ENCODE measurements around the gene DHRS7B. TPM values are rescaled to one million over a fixed set of nuclear protein-coding genes. Genes with fewer than 3 reads are reported as not detected.

The DHRS7B gene
- polyA plus RNA-seq, 1 donor from 2014 or later = 35.8 TPM

GRCh38 chr17:21166595-21167210 lies 39.9 kb downstream of the DHRS7B start:
- Histone ChIP-seq H3K27me3 (ENCODE audit: insufficient read depth, low read depth, low read length) (no peaks in the 10 kb centered on the region), H3K79me2 (replicated peaks; ENCODE audit: insufficient read depth, low read length) (no peaks in the 10 kb centered on the region), H3K36me3 (ENCODE audit: insufficient read depth, low read length) (no peaks in the 10 kb centered on the region), H3K9ac (ENCODE audit: low read length) (no peak overlapping the region), H3K9me3 (ENCODE audit: low read length) (no peaks in the 10 kb centered on the region), H2AFZ (ENCODE audit: low read depth, low read length) (no peak overlapping the region), H3K9me2 (ENCODE audit: insufficient read depth, low read length) (no peaks in the 10 kb centered on the region), H3K4me2 (ENCODE audit: low read length) (no peak overlapping the region), H3K4me3 (ENCODE audit: low read length) (no peak overlapping the region), H3F3A (ENCODE audit: insufficient read depth, low read length, poor library complexity, severe bottlenecking) (no peaks in the 10 kb centered on the region), H3K27ac (ENCODE audit: low read length) (no peak overlapping the region), H4K20me1 (ENCODE audit: insufficient read depth) (no peaks in the 10 kb centered on the region)
- TF ChIP-seq REST (IDR thresholded peaks at IDR 0.05; ENCODE audit: borderline replicate concordance) = no peak
- no peak for TF ChIP-seq RAD21 (conservative IDR thresholded peaks at IDR 0.05)
- TF ChIP-seq CTCF (IDR thresholded peaks at IDR 0.05; ENCODE audit: poor library complexity, severe bottlenecking) = no peak
- no peak for TF ChIP-seq EP300 (conservative IDR thresholded peaks at IDR 0.05; ENCODE audit: poor library complexity, severe bottlenecking)
- no peak for TF ChIP-seq TAF1 (IDR thresholded peaks at IDR 0.05; ENCODE audit: low read depth)
- TF ChIP-seq SMC3 (conservative IDR thresholded peaks at IDR 0.05; ENCODE audit: poor library complexity) = no peak
- TF ChIP-seq MXI1 (conservative IDR thresholded peaks at IDR 0.05; ENCODE audit: poor library complexity, severe bottlenecking) = no peak
- TF ChIP-seq EZH2 (IDR thresholded peaks at IDR 0.05; ENCODE audit: borderline replicate concordance, insufficient read depth, low read length, poor library complexity, severe bottlenecking) = no peak
- no peak for TF ChIP-seq POLR2AphosphoS5 (IDR thresholded peaks at IDR 0.05)

GRCh38 chr17:21167303-21167702 lies 40.5 kb downstream of the DHRS7B start:
- H3K9me3 ChIP-seq (ENCODE audit: low read length) = no peaks in the 10 kb centered on the region
- H3K27ac ChIP-seq (ENCODE audit: low read length) = no peak overlapping the region
- no peak overlapping the region for H3K4me3 ChIP-seq (ENCODE audit: low read length)
- TF ChIP-seq TAF1 (IDR thresholded peaks at IDR 0.05; ENCODE audit: low read depth) (no peak), POLR2AphosphoS5 (IDR thresholded peaks at IDR 0.05) (no peak)
- H3K27me3 ChIP-seq (ENCODE audit: insufficient read depth, low read depth, low read length) = no peaks in the 10 kb centered on the region
- H3K4me2 ChIP-seq (ENCODE audit: low read length) = no peak overlapping the region
- no peak overlapping the region for H2AFZ ChIP-seq (ENCODE audit: low read depth, low read length)
- H3K9ac ChIP-seq (ENCODE audit: low read length) = no peak overlapping the region
- no peaks in the 10 kb centered on the region for H3K36me3 ChIP-seq (ENCODE audit: insufficient read depth, low read length)
- no peaks in the 10 kb centered on the region for H4K20me1 ChIP-seq (ENCODE audit: insufficient read depth)
- no peaks in the 10 kb centered on the region for H3K79me2 ChIP-seq (replicated peaks; ENCODE audit: insufficient read depth, low read length)
- H3K9me2 ChIP-seq (ENCODE audit: insufficient read depth, low read length) = no peaks in the 10 kb centered on the region
- H3F3A ChIP-seq (ENCODE audit: insufficient read depth, low read length, poor library complexity, severe bottlenecking) = no peaks in the 10 kb centered on the region

- no peaks in the 10 kb centered on the region for H4K20me1 ChIP-seq (ENCODE audit: insufficient read depth)
- H3K9me2 ChIP-seq (ENCODE audit: insufficient read depth, low read length) = no peaks in the 10 kb centered on the region
- H3K27ac ChIP-seq (ENCODE audit: low read length) = no peak overlapping the region
- H3K36me3 ChIP-seq (ENCODE audit: insufficient read depth, low read length) = no peaks in the 10 kb centered on the region
- no peaks in the 10 kb centered on the region for H3K9me3 ChIP-seq (ENCODE audit: low read length)
- H3K9ac ChIP-seq (ENCODE audit: low read length) = no peak overlapping the region
- TF ChIP-seq MXI1 (conservative IDR thresholded peaks at IDR 0.05; ENCODE audit: poor library complexity, severe bottlenecking) (no peak), SMC3 (conservative IDR thresholded peaks at IDR 0.05; ENCODE audit: poor library complexity) (no peak), CTCF (IDR thresholded peaks at IDR 0.05; ENCODE audit: poor library complexity, severe bottlenecking) (no peak), REST (IDR thresholded peaks at IDR 0.05; ENCODE audit: borderline replicate concordance) (no peak), TAF1 (IDR thresholded peaks at IDR 0.05; ENCODE audit: low read depth) (no peak), EZH2 (IDR thresholded peaks at IDR 0.05; ENCODE audit: borderline replicate concordance, insufficient read depth, low read length, poor library complexity, severe bottlenecking) (no peak), RAD21 (conservative IDR thresholded peaks at IDR 0.05) (no peak), POLR2AphosphoS5 (IDR thresholded peaks at IDR 0.05) (no peak), EP300 (conservative IDR thresholded peaks at IDR 0.05; ENCODE audit: poor library complexity, severe bottlenecking) (no peak)
- H3K4me3 ChIP-seq (ENCODE audit: low read length) = no peak overlapping the region
- H3K4me2 ChIP-seq (ENCODE audit: low read length) = no peak overlapping the region
- H3K27me3 ChIP-seq (ENCODE audit: insufficient read depth, low read depth, low read length) = no peaks in the 10 kb centered on the region
- no peak overlapping the region for H2AFZ ChIP-seq (ENCODE audit: low read depth, low read length)
- H3K79me2 ChIP-seq (replicated peaks; ENCODE audit: insufficient read depth, low read length) = no peaks in the 10 kb centered on the region
- H3F3A ChIP-seq (ENCODE audit: insufficient read depth, low read length, poor library complexity, severe bottlenecking) = no peaks in the 10 kb centered on the region
These were observed 41.7 kb downstream of the DHRS7B start for GRCh38 chr17:21168555-21168865.
